K562 (cell line): ENCODE measurements around the gene CLK3. TPM values are rescaled to one million over a fixed set of nuclear protein-coding genes. Genes with fewer than 3 reads are reported as not detected.

Experiments
- ARNT ChIP-seq, 2 experiments: fragments of 450-650 bp; IDR thresholded peaks; 2 replicates each; pipeline ENCODE4 v1.6.1; 2016; ENCODE audit warnings: mild to moderate bottlenecking in 1 of 2
- BMI1 ChIP-seq: fragments of 150-350 bp; IDR thresholded peaks from 2 replicates; pipeline ENCODE4 v1.6.1; 2014; ENCODE audit warnings: low read length
- CTBP1 ChIP-seq: fragments of 450-650 bp; IDR thresholded peaks from 2 replicates; pipeline ENCODE4 v1.6.1; 2016; ENCODE audit warnings: borderline replicate concordance
- DEAF1 ChIP-seq: fragments of 450-650 bp; formaldehyde crosslinking; IDR thresholded peaks from 2 replicates; pipeline ENCODE4 v1.4.0; 2020; ENCODE audit warnings: mild to moderate bottlenecking, moderate library complexity
- DNMT1 ChIP-seq: fragments of 450-650 bp; IDR thresholded peaks from 2 replicates; pipeline ENCODE4 v1.6.1; 2016; ENCODE audit warnings: antibody characterized with exemption, mild to moderate bottlenecking
- HDAC1 ChIP-seq, 2 experiments: fragments of 450-650 bp; IDR thresholded peaks; 2 replicates each; pipeline ENCODE4 v1.6.1; 2016 to 2017; ENCODE audit warnings: inconsistent platforms in 1 of 2, mild to moderate bottlenecking in 1 of 2, moderate library complexity in 1 of 2
- LARP7 ChIP-seq: fragments of 450-650 bp; IDR thresholded peaks from 2 replicates; pipeline ENCODE4 v1.6.1; 2016
- NFYB ChIP-seq: IDR thresholded peaks from 2 replicates; pipeline ENCODE4 v1.6.1; 2011; ENCODE audit warnings: mild to moderate bottlenecking, moderate library complexity; ENCODE audit not compliant: insufficient read length; ENCODE audit errors: extremely low read depth
- NR3C1 ChIP-seq: sonication (generic); formaldehyde crosslinking; IDR thresholded peaks from 2 replicates; pipeline ENCODE4 v1.8.1; 2022; ENCODE audit warnings: missing genetic modification reagents
- PHF8 ChIP-seq: fragments of 200-600 bp; sonication (generic); IDR thresholded peaks from 2 replicates; pipeline ENCODE4 v1.6.1; 2012; ENCODE audit warnings: mixed run types, mild to moderate bottlenecking, inconsistent platforms, low read length, moderate library complexity, borderline replicate concordance
- RBFOX2 ChIP-seq: fragments of 200-400 bp; formaldehyde crosslinking; IDR thresholded peaks from 2 replicates; pipeline ENCODE4 v1.6.1; 2017; ENCODE audit warnings: low read depth, mild to moderate bottlenecking, low read length, moderate library complexity
- SMARCA4 ChIP-seq: fragments of 450-650 bp; IDR thresholded peaks from 2 replicates; pipeline ENCODE4 v1.6.1; 2016
- TBP ChIP-seq: optimal IDR thresholded peaks from 2 replicates; pipeline ENCODE3; 2011; ENCODE audit warnings: low read depth, low read length, improper control_type of control experiment
- THRA ChIP-seq: fragments of 450-650 bp; IDR thresholded peaks from 2 replicates; pipeline ENCODE4 v1.6.1; 2017; ENCODE audit warnings: mild to moderate bottlenecking, moderate library complexity
- TOE1 ChIP-seq, 2 experiments: fragments of 450-650 bp in 1 of 2; sonication (generic) in 1 of 2; formaldehyde crosslinking in 1 of 2; IDR thresholded peaks; 2 replicates each; pipeline versions ENCODE4 v1.7.1 to v1.8.0; 2016 to 2022; ENCODE audit warnings: borderline replicate concordance in 2 of 2, mild to moderate bottlenecking in 2 of 2, antibody characterized with exemption in 1 of 2, inconsistent platforms in 1 of 2, low read depth in 1 of 2, missing genetic modification reagents in 1 of 2, moderate library complexity in 1 of 2
- ZNF146 ChIP-seq: IDR thresholded peaks from one replicate; pipeline ENCODE4 v1.6.1; 2018; ENCODE audit warnings: missing compliant biosample characterization; ENCODE audit not compliant: unreplicated experiment
- ZNF384 ChIP-seq: IDR thresholded peaks from 2 replicates; pipeline ENCODE4 v1.6.1; 2012; ENCODE audit warnings: low read depth, low read length, improper control_type of control experiment
- ZNF695 ChIP-seq: fragments of 450-650 bp; formaldehyde crosslinking; IDR thresholded peaks from 2 replicates; pipeline ENCODE4 v1.4.0; 2020; ENCODE audit warnings: mild to moderate bottlenecking, moderate library complexity
- ZNF76 ChIP-seq: fragments of 250-450 bp; sonication (Bioruptor Pico); IDR thresholded peaks from 2 replicates; pipeline ENCODE4 v1.4.0; 2020; ENCODE audit warnings: mild to moderate bottlenecking, moderate library complexity, borderline replicate concordance
- ZNF79 ChIP-seq: fragments of 250-450 bp; sonication (Bioruptor Pico); IDR thresholded peaks from 2 replicates; pipeline ENCODE4 v1.4.0; 2020; ENCODE audit warnings: low read depth, mild to moderate bottlenecking, moderate library complexity
- polyA plus RNA-seq, 8 experiments: library from polyadenylated mRNA; depleted of rRNA in 4 of 8; stranded (reverse) in 5 of 8; unstranded in 3 of 8; fragments of >200 nt; fragmentation: Nextera tagmentation in 2 of 8; fragmentation: Illumina TruSeq in 1 of 8; extraction: Ambion mirVana in 2 of 8; extraction: Trizol in 1 of 8; gene quantifications; 2 replicates each; pipeline versions ENCODE4 v1.2.1 to v1.2.3, GENCODE V29; 2011 to 2014; ENCODE audit warnings: inconsistent platforms in 1 of 8, missing spikeins in 1 of 8
- total RNA-seq, 7 experiments: library from RNA; depleted of rRNA in 6 of 7; stranded (reverse); fragments of >200 nt in 6 of 7; fragmentation: Illumina TruSeq in 2 of 7; extraction: Trizol in 2 of 7; gene quantifications; 2 replicates each; pipeline versions ENCODE4 v1.2.1 to v1.2.3, GENCODE V29; 2011 to 2021; ENCODE audit warnings: low replicate concordance in 1 of 7
- TF ChIP-seq, protein P1 (sequence below), 2 experiments: fragments of 250-450 bp in 1 of 2; fragments of 450-650 bp in 1 of 2; sonication (Bioruptor Pico) in 1 of 2; IDR thresholded peaks; 2 replicates each; pipeline versions ENCODE4 v1.6.1 to v1.8.0; 2016 to 2021; ENCODE audit warnings: mild to moderate bottlenecking in 2 of 2, moderate library complexity in 2 of 2, missing compliant biosample characterization in 1 of 2, missing genetic modification characterization in 1 of 2
- TF ChIP-seq, protein P2 (sequence below): sonication (generic); formaldehyde crosslinking; IDR thresholded peaks from 2 replicates; pipeline ENCODE4 v1.8.1; 2023; ENCODE audit warnings: mild to moderate bottlenecking, missing genetic modification reagents, moderate library complexity

Gene CLK3
- total and polyA plus RNA-seq, 9 of the 15 experiments (the other 6 are each of a cell fraction or from before 2014, with no cell fraction given): 1.2 to 95.2 (median 51.7) TPM

DNA sequence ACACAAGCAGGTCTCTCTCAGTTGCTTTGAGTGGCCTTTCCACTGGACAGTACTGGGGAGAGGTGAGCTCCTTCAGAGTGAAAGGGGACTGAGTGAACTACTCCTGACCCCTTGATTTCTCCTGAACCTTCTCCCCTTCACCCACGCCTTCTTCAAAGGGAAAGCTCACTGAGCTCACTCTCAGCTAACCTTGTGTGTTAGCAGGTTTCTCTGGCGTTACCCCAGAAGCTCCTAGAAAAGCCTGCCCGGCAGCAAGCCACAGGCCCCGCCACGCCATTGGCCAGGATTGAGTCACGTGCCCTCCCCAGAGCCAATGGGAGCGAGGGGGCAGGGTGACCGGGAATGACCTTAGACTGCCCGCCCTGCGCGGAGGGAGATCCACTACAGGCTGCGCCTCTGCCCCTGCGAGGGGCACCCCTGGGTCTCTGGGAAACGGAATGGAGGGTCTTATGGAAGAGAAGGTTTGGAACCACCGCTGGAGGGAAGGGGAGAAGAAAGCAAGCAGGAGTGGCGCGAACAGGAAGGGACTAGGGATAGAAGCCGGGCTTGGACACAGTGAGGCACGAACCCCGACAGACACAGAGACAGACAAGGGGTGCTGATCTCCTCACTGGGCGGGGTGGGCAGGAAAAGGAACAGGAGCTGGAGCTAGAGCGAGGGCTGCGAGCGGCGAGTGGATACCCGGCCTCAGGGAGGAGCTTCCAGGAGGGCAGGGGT, 17.4 kb upstream of the CLK3 start (continued):
- TF ChIP-seq TBP: peak; percentile 91
- no peak for TF ChIP-seq ZNF76 (CRISPR knock-in tag)
- no peak for TF ChIP-seq BMI1
- TF ChIP-seq, protein P1, sequence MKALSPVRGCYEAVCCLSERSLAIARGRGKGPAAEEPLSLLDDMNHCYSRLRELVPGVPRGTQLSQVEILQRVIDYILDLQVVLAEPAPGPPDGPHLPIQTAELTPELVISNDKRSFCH (CRISPR knock-in tag; IDR thresholded peaks at IDR 0.05): no peak
- TF ChIP-seq, protein P1 (tag; IDR thresholded peaks at IDR 0.05): 0 out of 2 replicates have a peak, but pooled peaks have one; percentile 61
- TF ChIP-seq CTBP1: peak; percentile 62; the same call in 1 of the 2 replicates
- peak; percentile 98 for TF ChIP-seq TOE1 (IDR thresholded peaks at IDR 0.05; ENCODE audit: borderline replicate concordance)
- no peak for TF ChIP-seq TOE1 (CRISPR knock-in tag; IDR thresholded peaks at IDR 0.05; ENCODE audit: borderline replicate concordance, low read depth)
- TF ChIP-seq ZNF79 (CRISPR knock-in tag): no peak
- no peak for TF ChIP-seq ZNF146 (CRISPR knock-in tag)
- TF ChIP-seq ZNF384: no peak
- TF ChIP-seq THRA: peak; percentile 95
- TF ChIP-seq HDAC1 (IDR thresholded peaks at IDR 0.05): peak in 1 of 2 experiments; percentile 80; a peak in 2 of 4 replicates
- no peak for TF ChIP-seq ZNF695 (CRISPR knock-in tag)
- peak in 1 of 2 experiments; percentile 25; a peak in 1 of 4 replicates for TF ChIP-seq ARNT (IDR thresholded peaks at IDR 0.05)
- TF ChIP-seq DNMT1: 0 out of 2 replicates have a peak, but pooled peaks have one; percentile 33
- TF ChIP-seq LARP7: peak; percentile 80; the same call in 1 of the 2 replicates
- TF ChIP-seq SMARCA4: peak; percentile 40; the same call in 1 of the 2 replicates
- no peak for TF ChIP-seq DEAF1 (CRISPR knock-in tag)
- TF ChIP-seq, protein P2, sequence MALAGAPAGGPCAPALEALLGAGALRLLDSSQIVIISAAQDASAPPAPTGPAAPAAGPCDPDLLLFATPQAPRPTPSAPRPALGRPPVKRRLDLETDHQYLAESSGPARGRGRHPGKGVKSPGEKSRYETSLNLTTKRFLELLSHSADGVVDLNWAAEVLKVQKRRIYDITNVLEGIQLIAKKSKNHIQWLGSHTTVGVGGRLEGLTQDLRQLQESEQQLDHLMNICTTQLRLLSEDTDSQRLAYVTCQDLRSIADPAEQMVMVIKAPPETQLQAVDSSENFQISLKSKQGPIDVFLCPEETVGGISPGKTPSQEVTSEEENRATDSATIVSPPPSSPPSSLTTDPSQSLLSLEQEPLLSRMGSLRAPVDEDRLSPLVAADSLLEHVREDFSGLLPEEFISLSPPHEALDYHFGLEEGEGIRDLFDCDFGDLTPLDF (CRISPR knock-in tag): peak; percentile 71; the same call in 1 of the 2 replicates
- TF ChIP-seq PHF8: peak; percentile 86; the same call in 1 of the 2 replicates
- peak; percentile 86 for TF ChIP-seq RBFOX2
- TF ChIP-seq NR3C1 (CRISPR knock-in tag): no peak
- peak; percentile 97 for TF ChIP-seq NFYB
